ENCODE measurements around the gene NTM.

Gene NTM

DNA sequence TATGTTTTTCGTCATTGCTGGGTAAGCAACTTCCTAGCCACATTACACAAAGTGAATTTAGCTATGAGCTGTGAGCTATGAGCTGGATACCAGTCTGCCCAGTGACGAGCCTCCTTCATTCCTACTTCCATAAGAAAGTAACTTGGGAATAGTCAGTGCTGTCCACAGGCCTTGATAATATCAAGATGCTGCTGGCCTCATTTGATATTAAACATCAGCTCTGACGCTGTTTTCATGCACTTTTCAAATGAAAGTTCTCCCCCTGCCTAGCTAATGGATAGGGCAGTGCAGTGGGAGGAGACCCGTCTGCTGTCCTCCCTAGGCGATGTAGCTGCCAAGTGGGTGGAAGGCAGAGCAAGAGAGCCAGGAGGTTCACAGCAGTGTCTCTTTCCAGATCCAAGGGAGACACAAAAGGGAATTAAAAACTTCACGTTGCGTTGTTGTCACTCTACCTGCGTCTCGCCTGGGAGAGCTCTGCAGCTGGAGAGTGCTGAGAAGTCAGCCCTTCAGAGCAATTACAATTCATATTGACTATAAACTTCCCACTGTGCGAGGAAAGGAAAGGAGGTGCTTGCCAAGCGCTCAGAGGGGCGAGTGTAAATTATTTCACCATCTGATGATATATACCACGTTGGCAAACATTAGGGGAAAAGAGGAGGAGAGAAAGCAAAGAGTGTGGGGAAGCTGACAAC is 861.4 kb downstream of the NTM start:
- TF ChIP-seq, protein P1, sequence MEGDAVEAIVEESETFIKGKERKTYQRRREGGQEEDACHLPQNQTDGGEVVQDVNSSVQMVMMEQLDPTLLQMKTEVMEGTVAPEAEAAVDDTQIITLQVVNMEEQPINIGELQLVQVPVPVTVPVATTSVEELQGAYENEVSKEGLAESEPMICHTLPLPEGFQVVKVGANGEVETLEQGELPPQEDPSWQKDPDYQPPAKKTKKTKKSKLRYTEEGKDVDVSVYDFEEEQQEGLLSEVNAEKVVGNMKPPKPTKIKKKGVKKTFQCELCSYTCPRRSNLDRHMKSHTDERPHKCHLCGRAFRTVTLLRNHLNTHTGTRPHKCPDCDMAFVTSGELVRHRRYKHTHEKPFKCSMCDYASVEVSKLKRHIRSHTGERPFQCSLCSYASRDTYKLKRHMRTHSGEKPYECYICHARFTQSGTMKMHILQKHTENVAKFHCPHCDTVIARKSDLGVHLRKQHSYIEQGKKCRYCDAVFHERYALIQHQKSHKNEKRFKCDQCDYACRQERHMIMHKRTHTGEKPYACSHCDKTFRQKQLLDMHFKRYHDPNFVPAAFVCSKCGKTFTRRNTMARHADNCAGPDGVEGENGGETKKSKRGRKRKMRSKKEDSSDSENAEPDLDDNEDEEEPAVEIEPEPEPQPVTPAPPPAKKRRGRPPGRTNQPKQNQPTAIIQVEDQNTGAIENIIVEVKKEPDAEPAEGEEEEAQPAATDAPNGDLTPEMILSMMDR (IDR thresholded peaks at IDR 0.05; ENCODE audit: borderline replicate concordance, insufficient read depth, low read depth, low read length), result no peak
- H3K4me3 ChIP-seq (ENCODE audit: low read depth, low read length), result no peak overlapping the region

DNA sequence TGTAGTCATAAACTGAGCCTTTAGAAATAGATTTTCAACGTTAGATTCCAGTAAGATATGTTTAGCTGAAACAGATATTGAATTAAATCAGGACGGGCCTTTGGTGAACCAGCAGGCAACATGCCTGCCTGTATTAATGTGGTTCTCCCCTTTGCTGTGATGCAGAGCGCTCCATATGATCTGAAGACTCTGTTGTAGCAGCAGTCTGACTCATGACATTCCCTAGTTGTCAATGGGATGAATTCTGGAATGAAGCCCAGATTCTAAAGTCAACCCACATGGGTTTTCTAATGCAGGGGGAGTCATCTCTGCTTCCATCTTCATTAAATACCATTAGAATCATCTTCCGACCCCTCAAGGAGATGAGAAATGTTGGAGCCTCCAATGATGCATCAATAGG is 864.5 kb downstream of the NTM start:
- H3K4me3 ChIP-seq (ENCODE audit: low read depth, low read length), result no peak overlapping the region
- TF ChIP-seq, protein P1 (IDR thresholded peaks at IDR 0.05; ENCODE audit: borderline replicate concordance, insufficient read depth, low read depth, low read length), result no peak

DNA sequence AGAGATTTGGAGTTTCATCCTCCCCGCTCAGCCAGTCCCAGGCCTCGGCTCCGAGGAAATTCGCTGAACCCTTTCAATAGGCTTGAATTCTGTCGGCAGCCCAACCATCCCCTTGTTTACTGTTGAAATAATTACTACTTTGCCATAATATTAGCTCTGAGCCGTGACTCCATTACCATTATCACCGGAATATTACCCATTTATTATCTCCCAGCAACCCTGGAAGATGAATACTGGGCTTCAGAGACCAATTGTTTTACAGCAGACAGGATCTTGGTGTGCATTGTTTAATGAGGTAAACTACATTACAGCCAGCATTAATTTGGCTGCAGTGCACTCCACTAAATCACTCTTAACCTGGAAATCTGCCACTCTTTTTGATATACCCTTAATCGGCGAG is 867.4 kb downstream of the NTM start:
- TF ChIP-seq, protein P1 (IDR thresholded peaks at IDR 0.05; ENCODE audit: borderline replicate concordance, insufficient read depth, low read depth, low read length), result no peak
- H3K4me3 ChIP-seq (ENCODE audit: low read depth, low read length), result no peak overlapping the region

DNA sequence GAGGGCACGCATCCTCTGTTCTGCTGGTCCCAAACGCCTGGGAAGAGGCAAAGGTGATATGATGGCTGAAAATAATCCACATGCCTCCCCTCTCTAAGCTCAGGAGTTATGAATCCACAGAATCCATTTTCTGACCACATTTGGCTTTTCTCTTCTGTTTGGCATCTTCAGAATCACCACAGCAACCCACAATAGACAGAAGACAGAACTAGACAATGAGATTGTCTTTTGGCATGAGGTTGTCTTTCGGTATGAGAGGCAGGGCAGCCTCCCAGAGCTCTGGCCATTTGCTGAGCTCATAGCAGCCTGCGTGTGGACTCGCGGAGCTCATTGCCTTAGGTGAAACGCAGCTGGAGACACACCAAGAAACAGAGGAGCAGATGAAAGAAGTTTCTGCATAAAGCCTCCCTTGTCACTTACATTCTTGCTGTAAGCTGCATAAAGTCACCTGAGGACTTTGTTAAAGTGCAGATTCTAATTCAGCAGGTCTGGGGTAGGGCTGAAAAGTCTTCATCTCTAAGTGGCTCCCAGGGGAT is 868.0 kb downstream of the NTM start:
- H3K4me3 ChIP-seq (ENCODE audit: low read depth, low read length), result no peak overlapping the region
- TF ChIP-seq, protein P1 (IDR thresholded peaks at IDR 0.05; ENCODE audit: borderline replicate concordance, insufficient read depth, low read depth, low read length), result no peak

- TF ChIP-seq, protein P1 (IDR thresholded peaks at IDR 0.05; ENCODE audit: borderline replicate concordance, insufficient read depth, low read depth, low read length), result no peak
- no peak overlapping the region for H3K4me3 ChIP-seq (ENCODE audit: low read depth, low read length)
Observed at GRCh38 chr11:132240374-132240773, 870.0 kb downstream of the NTM start.

DNA sequence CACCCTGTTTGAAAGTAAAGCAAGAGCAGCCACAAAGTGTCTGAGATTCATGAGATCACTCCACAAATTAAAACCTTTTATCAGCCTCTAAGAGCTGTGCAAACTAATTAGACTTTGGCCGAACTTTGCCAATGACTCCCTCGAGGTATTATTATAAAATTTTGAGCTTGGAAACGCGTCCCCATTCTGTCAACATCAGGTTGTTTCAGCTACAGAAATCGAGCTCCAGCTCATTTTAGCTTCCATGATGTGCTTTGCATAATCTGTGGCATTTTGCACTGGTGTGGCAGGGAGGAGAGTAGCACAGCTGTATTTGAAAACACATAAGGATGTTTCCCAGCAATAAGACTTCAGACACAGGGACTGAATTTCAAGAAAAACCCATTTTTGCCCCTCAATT is 872.2 kb downstream of the NTM start:
- TF ChIP-seq, protein P1 (IDR thresholded peaks at IDR 0.05; ENCODE audit: borderline replicate concordance, insufficient read depth, low read depth, low read length), result no peak

DNA sequence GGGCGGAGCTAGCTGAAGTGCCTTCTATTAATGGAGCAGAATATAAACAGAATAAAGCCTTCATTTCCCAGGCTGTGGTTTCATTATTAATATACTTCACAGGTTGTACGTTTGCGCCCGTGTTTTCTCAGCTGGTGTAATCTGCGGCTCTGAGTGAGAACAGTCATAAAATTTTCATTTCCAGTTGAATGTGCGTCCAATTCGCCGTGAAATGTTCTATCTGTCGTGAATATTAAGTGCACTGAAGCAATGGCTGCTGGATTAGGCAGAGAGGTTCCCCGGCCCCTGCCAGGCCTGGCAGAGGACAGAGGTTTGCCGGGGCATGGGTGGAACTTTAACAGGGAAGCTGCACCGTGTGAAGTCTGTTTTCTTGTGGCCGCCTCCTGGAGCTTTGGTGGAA is 874.4 kb downstream of the NTM start:
- no peak overlapping the region for H3K4me3 ChIP-seq (ENCODE audit: low read depth, low read length)

More for the DNA sequence above, 872.2 kb downstream of the NTM start:
- H3K4me3 ChIP-seq (ENCODE audit: low read depth, low read length), result no peak overlapping the region

More for the DNA sequence above, 874.4 kb downstream of the NTM start:
- TF ChIP-seq, protein P1 (IDR thresholded peaks at IDR 0.05; ENCODE audit: borderline replicate concordance, insufficient read depth, low read depth, low read length), result no peak

Measured in GM12875 (cell line).